SJSA1 (cell line): ENCODE results near the gene TRAM2. TPM values are rescaled to one million over a fixed set of nuclear protein-coding genes. Genes with fewer than 3 reads are reported as not detected.

Source experiments
- DNase-seq, 2 experiments: peaks; one replicate each; pipeline ENCODE4 v3.0.0-alpha.2; 2015 to 2020; ENCODE audit warnings: low spot score in 2 of 2, low read depth in 1 of 2
- H3K27ac ChIP-seq: fragments of 250-450 bp; sonication (Bioruptor Pico); 2 replicates; pipeline ENCODE4 v1.5.1; 2020; ENCODE audit warnings: mild to moderate bottlenecking, moderate library complexity
- H3K27me3 ChIP-seq: fragments of 250-450 bp; sonication (Bioruptor Pico); replicated peaks from 2 replicates; pipeline ENCODE4 v1.5.1; 2020; ENCODE audit warnings: mild to moderate bottlenecking, moderate library complexity
- H3K36me3 ChIP-seq: fragments of 250-450 bp; sonication (Bioruptor Pico); 2 replicates; pipeline ENCODE4 v1.5.1; 2020; ENCODE audit warnings: mild to moderate bottlenecking
- H3K4me1 ChIP-seq: fragments of 250-450 bp; sonication (Bioruptor Pico); replicated peaks from 2 replicates; pipeline ENCODE4 v1.6.1; 2021; ENCODE audit warnings: mild to moderate bottlenecking
- H3K4me3 ChIP-seq: fragments of 250-450 bp; sonication (Bioruptor Pico); 2 replicates; pipeline ENCODE4 v1.5.1; 2020; ENCODE audit warnings: mild to moderate bottlenecking
- H3K9me3 ChIP-seq: fragments of 250-450 bp; sonication (Bioruptor Pico); replicated peaks from 2 replicates; pipeline ENCODE4 v1.5.1; 2020; ENCODE audit warnings: mild to moderate bottlenecking
- total RNA-seq: library from RNA; depleted of rRNA; stranded (reverse); fragments of >200 nt; shearing (Covaris generic); gene quantifications from 2 replicates; pipeline ENCODE4 v1.2.3, GENCODE V29; 2014

Gene TRAM2
- total RNA-seq, 1 experiment from 2014 or later: 98.1 TPM

DNA sequence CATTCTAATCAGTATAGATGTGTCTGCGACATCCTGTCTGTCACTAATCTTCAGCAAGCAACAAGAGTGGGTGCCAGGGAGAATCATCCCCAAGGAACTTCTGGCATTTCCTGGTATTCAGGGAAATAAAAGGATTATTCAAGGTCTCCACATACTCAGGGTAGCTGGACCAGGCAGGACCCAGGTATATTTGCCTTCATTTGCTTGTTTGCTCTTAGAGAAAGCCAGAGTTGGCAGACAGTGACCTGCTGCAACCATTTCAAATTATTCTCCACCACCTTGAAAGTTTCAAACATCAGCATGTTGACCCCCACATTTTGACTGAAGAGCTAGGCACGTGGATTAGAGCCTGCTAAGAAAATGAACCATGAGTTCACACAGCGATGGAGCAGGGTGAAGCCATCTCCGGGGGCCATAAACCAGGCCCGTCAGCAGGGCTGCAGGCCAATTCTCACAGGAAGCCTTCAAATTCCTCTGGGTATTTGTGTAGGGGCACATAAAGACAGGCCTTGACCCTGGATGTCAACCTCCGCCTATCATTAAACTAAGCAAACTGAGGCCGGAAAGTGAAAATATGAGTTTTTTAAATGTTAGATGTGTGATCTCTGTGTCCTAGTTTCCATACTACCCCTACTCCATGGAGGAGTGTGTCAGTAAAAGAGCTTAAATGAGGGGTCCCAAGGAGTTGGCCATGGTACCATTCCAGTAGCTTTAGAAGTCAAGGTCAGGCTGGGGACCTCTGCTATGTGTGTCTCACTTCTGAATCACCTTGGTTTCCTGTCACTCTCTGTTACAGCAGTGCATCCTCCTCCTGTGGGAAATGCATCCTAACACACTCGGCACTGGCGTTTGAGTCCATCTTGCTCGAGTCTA is 32.9 kb downstream of the TRAM2 start:
- H3K9me3 ChIP-seq: no peaks in the 10 kb centered on the region
- H3K27ac ChIP-seq: peak overlapping the region; percentile 69
- H3K4me3 ChIP-seq: no peak overlapping the region
- peaks cover 91% of the 10 kb centered on the region for H3K4me1 ChIP-seq
- DNase-seq: peak; percentile 67 to 81
- no peaks in the 10 kb centered on the region for H3K27me3 ChIP-seq
- H3K36me3 ChIP-seq: peaks cover 30% of the 10 kb centered on the region

DNA sequence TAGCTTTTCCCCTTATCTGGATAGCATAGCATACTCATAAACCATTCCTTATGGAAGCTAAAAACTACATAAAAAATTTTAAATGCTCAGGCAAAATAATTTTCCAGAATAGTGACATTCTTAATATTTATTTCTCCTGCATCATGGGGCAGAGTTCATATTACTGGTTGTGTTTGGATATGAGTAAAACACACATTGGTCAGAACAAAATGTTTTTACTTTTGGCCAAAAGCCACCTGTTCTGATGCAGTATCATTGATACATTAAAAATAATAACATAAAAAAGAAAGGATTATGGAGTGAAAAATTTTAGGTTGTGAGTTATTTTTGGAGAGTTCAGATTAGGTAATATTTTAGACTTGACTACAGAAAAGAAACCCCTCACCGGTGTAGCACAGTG is 33.6 kb downstream of the TRAM2 start:
- H3K27me3 ChIP-seq: no peaks in the 10 kb centered on the region
- DNase-seq: no peak
- H3K4me1 ChIP-seq: peaks cover 92% of the 10 kb centered on the region
- no peaks in the 10 kb centered on the region for H3K9me3 ChIP-seq
- peak overlapping the region; percentile 69 for H3K27ac ChIP-seq
- H3K36me3 ChIP-seq: peaks cover 25% of the 10 kb centered on the region
- H3K4me3 ChIP-seq: no peak overlapping the region

DNA sequence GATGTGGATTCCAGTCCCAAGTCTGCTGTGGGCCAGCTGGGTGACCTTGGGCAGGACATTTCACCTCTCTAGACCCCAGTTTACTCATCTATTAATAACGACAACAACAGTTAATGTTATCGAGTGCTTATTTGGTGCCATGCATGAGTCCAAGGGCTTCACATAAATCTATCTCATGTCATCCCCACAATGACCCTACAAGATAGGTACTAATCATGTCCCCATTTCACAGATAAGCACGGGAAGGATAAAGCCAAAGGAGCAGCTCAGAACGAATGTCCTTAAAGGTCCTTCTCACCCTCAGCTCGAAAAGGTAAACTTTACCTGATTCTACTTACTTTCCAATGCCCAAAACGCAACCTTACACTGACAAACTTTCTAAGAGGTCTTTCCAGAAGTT is 35.7 kb downstream of the TRAM2 start:
- no peaks in the 10 kb centered on the region for H3K9me3 ChIP-seq
- H3K4me3 ChIP-seq: no peak overlapping the region
- no peak overlapping the region for H3K27ac ChIP-seq
- no peak for DNase-seq
- H3K27me3 ChIP-seq: no peaks in the 10 kb centered on the region
- H3K36me3 ChIP-seq: peaks cover 26% of the 10 kb centered on the region
- peaks cover 92% of the 10 kb centered on the region for H3K4me1 ChIP-seq

DNA sequence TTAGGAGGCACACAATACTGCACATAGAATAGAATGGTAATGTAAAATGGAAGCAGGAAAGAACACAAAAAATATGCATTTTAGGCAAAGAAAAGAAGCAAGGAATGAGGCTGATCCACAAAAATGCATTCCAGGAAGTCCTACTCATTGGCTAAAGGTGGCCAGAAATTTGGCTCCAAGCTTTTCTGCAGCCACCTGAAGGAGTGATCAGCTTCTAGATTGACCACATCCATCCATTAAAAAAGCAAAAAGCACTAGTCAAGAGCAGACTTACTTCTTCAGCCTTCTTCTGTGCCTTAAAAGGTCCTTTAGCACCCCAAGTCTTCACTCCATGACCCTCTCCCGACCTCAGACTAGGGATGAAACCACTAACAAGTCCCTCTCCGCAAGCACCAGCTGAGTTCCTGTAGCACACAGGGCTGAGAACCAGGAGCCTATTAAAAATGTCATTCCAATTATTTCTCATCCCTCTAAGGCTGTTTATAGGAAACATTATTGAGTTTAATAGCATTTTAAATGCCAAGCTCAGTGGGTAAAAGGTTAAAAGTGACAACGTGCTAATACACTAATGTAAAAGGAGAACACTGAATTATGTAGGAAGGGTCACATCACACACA is 36.5 kb downstream of the TRAM2 start:
- H3K27me3 ChIP-seq: no peaks in the 10 kb centered on the region
- H3K27ac ChIP-seq: peak overlapping the region; percentile 70
- DNase-seq: peak in 1 of 2 experiments; percentile 51
- H3K9me3 ChIP-seq: no peaks in the 10 kb centered on the region
- peaks cover 29% of the 10 kb centered on the region for H3K36me3 ChIP-seq
- no peak overlapping the region for H3K4me3 ChIP-seq
- peaks cover 90% of the 10 kb centered on the region for H3K4me1 ChIP-seq

GRCh38 chr6:52539607-52540006 is 37.3 kb downstream of the TRAM2 start:
- H3K9me3 ChIP-seq: no peaks in the 10 kb centered on the region
- no peak overlapping the region for H3K4me3 ChIP-seq
- H3K36me3 ChIP-seq: peaks cover 37% of the 10 kb centered on the region
- no peaks in the 10 kb centered on the region for H3K27me3 ChIP-seq
- DNase-seq: peak in 1 of 2 experiments; percentile 60
- peak overlapping the region; percentile 70 for H3K27ac ChIP-seq
- H3K4me1 ChIP-seq: peaks cover 83% of the 10 kb centered on the region

GRCh38 chr6:52538901-52539354 is 37.9 kb downstream of the TRAM2 start:
- H3K4me1 ChIP-seq: peaks cover 76% of the 10 kb centered on the region
- H3K27me3 ChIP-seq: no peaks in the 10 kb centered on the region
- H3K4me3 ChIP-seq: no peak overlapping the region
- peak; percentile 68 to 83 for DNase-seq
- H3K36me3 ChIP-seq: peaks cover 39% of the 10 kb centered on the region
- H3K9me3 ChIP-seq: no peaks in the 10 kb centered on the region
- peak overlapping the region; percentile 70 for H3K27ac ChIP-seq

GRCh38 chr6:52538252-52538900 is 38.5 kb downstream of the TRAM2 start:
- H3K27ac ChIP-seq: peak overlapping the region; percentile 70
- H3K36me3 ChIP-seq: peaks cover 45% of the 10 kb centered on the region
- H3K27me3 ChIP-seq: no peaks in the 10 kb centered on the region
- H3K4me1 ChIP-seq: peaks cover 73% of the 10 kb centered on the region
- no peak overlapping the region for H3K4me3 ChIP-seq
- no peaks in the 10 kb centered on the region for H3K9me3 ChIP-seq
- DNase-seq: peak; percentile 56 to 68

- Histone ChIP-seq H3K9me3 (no peaks in the 10 kb centered on the region), H3K36me3 (peaks cover 50% of the 10 kb centered on the region), H3K27me3 (no peaks in the 10 kb centered on the region), H3K4me3 (no peak overlapping the region), H3K27ac (peak overlapping the region; percentile 70; the same call in 1 of the 2 replicates), H3K4me1 (peaks cover 69% of the 10 kb centered on the region)
- DNase-seq: no peak
Measured at GRCh38 chr6:52537001-52537753, 39.7 kb downstream of the TRAM2 start.

- DNase-seq: no peak
- H3K4me1 ChIP-seq: peaks cover 73% of the 10 kb centered on the region
- no peak overlapping the region for H3K4me3 ChIP-seq
- no peak overlapping the region for H3K27ac ChIP-seq
- H3K36me3 ChIP-seq: peaks cover 56% of the 10 kb centered on the region
- H3K9me3 ChIP-seq: no peaks in the 10 kb centered on the region
- H3K27me3 ChIP-seq: no peaks in the 10 kb centered on the region
Measured at GRCh38 chr6:52536424-52536916, 40.4 kb downstream of the TRAM2 start.

DNA sequence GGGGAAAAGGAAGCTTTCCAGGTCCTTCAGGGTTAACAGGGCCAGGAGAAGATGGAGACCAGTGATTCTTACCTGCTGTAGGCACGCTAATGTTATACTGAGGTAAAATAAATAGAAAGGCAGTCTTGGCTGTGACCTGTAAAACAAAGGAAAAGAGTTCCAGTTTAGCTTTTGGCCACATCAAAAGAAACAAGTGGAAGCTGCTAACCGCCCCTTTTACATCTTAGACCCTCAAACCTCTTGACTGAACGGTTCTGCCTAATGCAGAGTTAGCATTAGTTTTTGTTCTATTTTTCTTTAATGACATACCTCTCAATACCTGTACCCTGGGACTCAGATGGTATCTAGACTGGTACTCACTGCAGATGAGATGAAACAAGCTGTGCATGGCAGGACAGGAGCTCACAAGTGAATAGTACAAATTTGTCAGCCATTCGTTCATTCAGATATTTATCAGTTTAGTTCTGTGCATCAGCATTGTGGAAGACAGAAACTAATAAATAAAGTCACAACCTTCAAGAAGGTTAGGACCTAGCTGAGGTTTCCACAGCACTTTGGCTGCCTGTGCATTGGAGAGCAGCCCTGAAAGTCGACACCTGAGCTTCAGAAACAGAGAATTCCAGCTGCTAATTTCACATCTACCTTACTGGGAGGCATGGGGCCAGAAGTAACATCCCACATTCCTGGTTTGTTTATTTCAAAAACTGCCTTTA is 41.0 kb downstream of the TRAM2 start:
- no peak for DNase-seq
- Histone ChIP-seq H3K4me3 (no peak overlapping the region), H3K27ac (no peak overlapping the region), H3K9me3 (no peaks in the 10 kb centered on the region), H3K4me1 (peaks cover 72% of the 10 kb centered on the region), H3K27me3 (no peaks in the 10 kb centered on the region), H3K36me3 (peaks cover 59% of the 10 kb centered on the region)

GRCh38 chr6:52534966-52535390 is 41.9 kb downstream of the TRAM2 start:
- peaks cover 63% of the 10 kb centered on the region for H3K4me1 ChIP-seq
- H3K4me3 ChIP-seq: no peak overlapping the region
- H3K36me3 ChIP-seq: peaks cover 66% of the 10 kb centered on the region
- H3K9me3 ChIP-seq: no peaks in the 10 kb centered on the region
- H3K27me3 ChIP-seq: no peaks in the 10 kb centered on the region
- no peak overlapping the region for H3K27ac ChIP-seq
- no peak for DNase-seq

DNA sequence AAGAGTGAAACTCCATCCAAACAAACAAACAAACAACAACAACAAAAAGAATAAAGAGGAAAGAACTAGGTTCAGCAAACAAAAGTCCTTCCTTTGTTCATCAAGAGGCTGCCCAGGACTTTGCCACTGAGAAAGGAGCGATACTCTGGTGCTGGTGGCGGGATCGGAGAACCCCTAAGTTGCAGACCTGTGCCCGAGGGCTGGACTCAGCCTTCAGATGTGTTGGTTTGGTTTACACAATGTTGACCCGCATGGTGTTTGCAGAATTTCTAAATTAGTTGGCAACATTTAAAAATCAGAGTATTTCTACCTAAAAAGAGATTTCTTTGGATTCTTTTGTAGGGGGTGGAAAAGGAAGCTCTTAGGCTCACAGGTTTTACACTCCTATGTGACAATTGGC is 42.5 kb downstream of the TRAM2 start:
- no peaks in the 10 kb centered on the region for H3K27me3 ChIP-seq
- no peaks in the 10 kb centered on the region for H3K9me3 ChIP-seq
- H3K4me1 ChIP-seq: peaks cover 57% of the 10 kb centered on the region
- no peak for DNase-seq
- H3K27ac ChIP-seq: no peak overlapping the region
- no peak overlapping the region for H3K4me3 ChIP-seq
- peaks cover 69% of the 10 kb centered on the region for H3K36me3 ChIP-seq

GRCh38 chr6:52533491-52533890 is 43.4 kb downstream of the TRAM2 start:
- no peak for DNase-seq
- no peaks in the 10 kb centered on the region for H3K27me3 ChIP-seq
- peaks cover 76% of the 10 kb centered on the region for H3K36me3 ChIP-seq
- no peaks in the 10 kb centered on the region for H3K9me3 ChIP-seq
- peaks cover 48% of the 10 kb centered on the region for H3K4me1 ChIP-seq
- H3K4me3 ChIP-seq: no peak overlapping the region
- no peak overlapping the region for H3K27ac ChIP-seq
